ENCODE measurements around the gene GPC2.
A peak's percentile ranks its signal among the peaks of the same experiment; 100 is the strongest.
"Not testable (repeated sequence)": the region's sequence is repeated elsewhere in the genome, so short reads cannot be mapped to it uniquely, and the experiment has no call there.

The GPC2 gene

DNA sequence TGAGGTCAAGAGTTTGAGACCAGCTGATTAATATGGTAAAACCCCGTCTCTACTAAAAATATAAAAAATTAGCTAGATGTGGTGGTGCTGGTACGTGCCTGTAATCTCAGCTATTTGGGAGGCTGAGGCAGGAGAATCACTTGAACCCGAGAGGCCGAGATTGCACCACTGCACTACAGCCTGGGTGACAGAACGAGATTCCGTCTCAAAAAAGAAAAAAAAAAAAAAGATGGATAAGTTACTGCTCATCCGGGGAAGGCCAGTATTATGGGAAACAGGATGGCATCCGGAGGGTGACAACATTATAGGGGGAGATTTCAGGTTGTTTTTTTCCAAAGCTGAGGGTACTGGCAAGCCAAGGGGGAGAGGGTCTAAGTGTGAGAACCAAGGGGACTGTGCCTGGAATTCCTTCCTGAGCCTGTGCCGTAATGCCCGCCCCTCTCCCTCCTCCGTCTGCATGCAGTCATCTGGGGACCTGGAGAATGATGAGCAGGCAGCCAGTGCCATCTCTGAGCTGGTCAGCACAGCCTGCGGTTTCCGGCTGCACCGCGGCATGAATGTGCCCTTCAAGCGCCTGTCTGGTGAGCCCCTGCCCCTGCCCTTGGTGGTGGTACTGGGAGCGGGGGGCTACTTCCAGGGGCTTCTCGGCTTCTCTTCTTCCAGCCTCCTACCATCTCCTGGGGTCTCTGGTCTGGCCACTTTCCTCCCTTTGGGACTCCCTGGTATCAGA is 24.1 kb downstream of the GPC2 start:
- Mint-ChIP-seq H3K27ac (peak overlapping the region; percentile 26), H3K9me3 (no peaks in the 10 kb centered on the region), H3K36me3 (peaks cover 68% of the 10 kb centered on the region), H3K4me3 (no peak overlapping the region), H3K4me1 (peaks cover 60% of the 10 kb centered on the region)
- no peak for DNase-seq (ENCODE audit: low spot score in 2 of 2)
- ATAC-seq = no peak

DNA sequence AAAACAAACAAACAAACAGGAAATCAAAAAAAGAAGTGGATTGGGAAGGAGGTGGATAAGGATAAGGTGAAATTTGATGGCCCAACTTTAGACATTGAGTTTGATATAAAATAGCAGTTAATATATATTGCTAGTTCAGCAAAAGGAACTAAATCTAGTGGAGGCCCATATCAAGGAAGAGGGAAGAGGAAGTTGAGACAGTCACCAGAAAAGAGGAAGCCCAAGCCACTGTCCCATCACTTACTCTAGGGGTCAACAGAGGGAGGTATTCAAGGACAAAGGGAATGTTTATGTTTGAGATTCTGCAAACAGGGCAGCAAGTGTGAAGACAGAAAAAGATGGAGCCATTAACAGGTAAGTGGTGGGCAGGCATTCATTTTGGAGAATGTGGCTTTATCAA is 24.8 kb downstream of the GPC2 start:
- Mint-ChIP-seq H3K36me3 (peaks cover 68% of the 10 kb centered on the region), H3K9me3 (no peaks in the 10 kb centered on the region), H3K4me1 (peaks cover 57% of the 10 kb centered on the region), H3K27ac (peak overlapping the region; percentile 26), H3K4me3 (no peak overlapping the region)
- no peak for DNase-seq (ENCODE audit: low spot score in 2 of 2)
- no peak for ATAC-seq

DNA sequence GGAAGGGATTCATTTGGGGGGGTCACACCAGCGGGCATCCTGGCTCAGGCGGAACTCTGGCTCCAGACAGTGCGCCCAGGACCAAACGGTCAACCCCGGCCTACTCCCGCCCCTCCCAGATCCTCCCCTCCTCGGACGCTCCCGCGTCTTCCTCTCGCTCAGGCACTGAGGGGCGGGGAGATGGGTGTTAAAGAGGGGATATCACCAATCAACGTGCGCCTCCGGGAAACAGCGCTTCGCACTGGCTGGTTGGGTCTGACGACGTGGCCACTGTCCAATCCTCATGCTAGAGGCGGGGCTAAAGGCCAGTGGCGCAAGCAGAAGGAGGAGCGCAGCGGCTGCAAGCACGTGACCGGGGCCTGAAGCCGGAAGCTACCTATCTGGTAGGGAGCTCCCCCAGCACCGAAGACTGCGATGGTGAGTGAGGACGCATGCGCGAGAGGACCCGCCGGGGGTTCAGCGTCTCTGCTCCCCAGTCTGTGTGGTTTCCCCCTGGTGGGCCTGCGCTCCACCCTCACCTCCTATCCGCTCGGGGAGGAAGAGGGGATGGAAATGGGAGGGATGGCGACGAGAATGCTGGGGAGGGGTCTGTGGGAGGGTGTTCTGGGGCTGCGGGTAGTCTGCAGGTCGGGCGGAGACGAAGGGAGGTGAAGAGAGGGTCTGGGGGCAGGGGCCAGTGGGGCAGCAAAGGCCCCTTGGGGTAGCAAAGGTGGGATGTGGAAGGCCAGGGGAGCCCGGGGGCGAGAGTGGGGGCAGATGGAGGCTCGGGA is 28.4 kb downstream of the GPC2 start, which contains the start of gene LAMTOR4:
Gene LAMTOR4 (plus strand): TSS at position 360 of the 770 bp plus-strand sequence. CDS start 55 bp downstream, at position 415.
- H3K4me3 Mint-ChIP-seq = peak within 1 kb of the TSS; percentile 98
- no peaks in the 10 kb centered on the region for H3K9me3 Mint-ChIP-seq
- H3K36me3 Mint-ChIP-seq = peaks cover 46% of the 10 kb centered on the region
- peaks cover 36% of the 10 kb centered on the region for H3K4me1 Mint-ChIP-seq
- DNase-seq (ENCODE audit: low spot score in 2 of 2) (peak; percentile 85 to 98), ATAC-seq (peak; percentile 98)
- H3K27ac Mint-ChIP-seq = peak within 1 kb of the TSS; percentile 98

DNA sequence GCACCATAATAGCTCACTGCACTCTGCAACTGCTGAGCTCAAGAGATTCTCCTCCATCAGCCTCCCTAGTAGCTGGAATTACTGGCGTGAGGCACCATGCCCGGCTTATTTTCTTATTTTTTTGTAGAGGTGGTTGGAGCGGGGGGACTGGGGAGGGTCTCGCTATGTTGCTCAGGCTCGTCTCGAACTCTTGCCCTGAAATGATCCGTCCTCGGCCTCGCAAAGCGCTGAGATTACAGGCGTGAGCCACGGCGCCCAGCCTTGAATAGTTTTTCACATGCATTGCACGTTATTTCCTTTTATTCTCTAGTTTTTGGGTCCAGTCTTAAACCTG is 29.0 kb downstream of the GPC2 start:
- H3K4me1 Mint-ChIP-seq = peaks cover 32% of the 10 kb centered on the region
- peak overlapping the region; percentile 98 for H3K27ac Mint-ChIP-seq
- DNase-seq (ENCODE audit: low spot score in 2 of 2) (no peak), ATAC-seq (no peak)
- H3K36me3 Mint-ChIP-seq = peaks cover 40% of the 10 kb centered on the region
- H3K4me3 Mint-ChIP-seq = peak overlapping the region; percentile 98
- H3K9me3 Mint-ChIP-seq = no peaks in the 10 kb centered on the region

DNA sequence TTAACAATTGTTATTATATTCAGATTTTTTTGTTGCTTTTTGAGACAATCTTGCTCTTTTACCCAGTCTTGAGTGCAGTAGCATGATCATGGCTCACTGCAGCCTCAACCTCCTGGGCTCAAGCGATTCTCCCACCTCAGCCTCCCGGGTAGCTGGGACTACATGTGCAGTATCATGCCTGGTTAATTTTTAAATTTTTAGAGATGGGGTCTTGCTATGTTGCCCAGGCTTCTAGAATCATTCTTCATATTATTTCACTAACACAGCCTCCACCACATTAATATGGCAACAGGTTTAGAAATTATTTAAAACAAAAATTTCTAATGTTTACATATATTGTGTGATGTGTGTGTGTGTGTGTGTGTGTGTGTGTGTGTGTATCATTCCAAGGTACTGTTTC is 29.9 kb downstream of the GPC2 start:
- no peak for ATAC-seq
- Mint-ChIP-seq H3K36me3 (peaks cover 31% of the 10 kb centered on the region), H3K4me3 (no peak overlapping the region), H3K9me3 (no peaks in the 10 kb centered on the region), H3K27ac (no peak overlapping the region), H3K4me1 (peaks cover 24% of the 10 kb centered on the region)
- no peak for DNase-seq (ENCODE audit: low spot score in 2 of 2)

DNA sequence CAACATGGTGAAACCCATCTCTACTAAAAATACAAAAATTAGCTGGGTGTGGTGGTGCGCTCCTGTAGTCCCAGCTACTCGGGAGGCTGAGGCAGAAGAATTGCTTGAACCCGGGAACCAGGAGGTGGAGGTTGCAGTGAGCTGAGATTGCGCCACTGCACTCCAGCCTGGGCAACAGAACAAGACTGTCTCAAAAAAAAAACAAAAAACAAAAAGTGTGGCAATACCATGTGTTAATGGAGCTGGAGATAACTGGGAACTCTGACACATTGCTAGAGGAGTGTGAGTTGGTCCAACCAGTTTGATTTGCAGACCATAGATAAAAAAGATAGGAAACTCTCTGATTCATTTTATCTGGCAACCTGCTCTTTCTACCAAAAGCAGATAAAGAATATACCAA is 30.8 kb downstream of the GPC2 start:
- H3K4me1 Mint-ChIP-seq = peaks cover 24% of the 10 kb centered on the region
- not testable (repeated sequence) for H3K27ac Mint-ChIP-seq, ATAC-seq

DNA sequence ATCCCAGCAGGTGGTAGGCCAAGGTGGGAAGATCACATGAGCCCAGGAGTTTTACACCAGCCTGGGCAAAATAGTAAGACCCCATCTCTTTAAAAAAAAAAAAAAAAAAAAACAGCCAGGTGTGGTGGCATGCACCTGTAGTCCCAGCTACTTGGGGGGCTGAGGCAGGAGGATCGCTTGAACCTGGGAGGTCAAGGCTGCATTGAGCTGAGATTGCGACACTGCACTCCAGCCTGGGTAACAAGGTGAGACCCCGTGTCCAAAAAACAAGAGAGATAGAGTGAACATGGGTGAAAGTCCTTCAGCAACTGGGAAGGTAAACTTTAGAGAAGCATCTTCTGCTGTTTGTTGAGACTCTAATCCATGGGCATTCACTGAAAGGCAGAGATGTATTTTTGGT is 34.7 kb downstream of the GPC2 start:
- Mint-ChIP-seq H3K4me3 (no peak overlapping the region), H3K9me3 (no peaks in the 10 kb centered on the region), H3K36me3 (no peaks in the 10 kb centered on the region), H3K4me1 (peaks cover 8% of the 10 kb centered on the region), H3K27ac (no peak overlapping the region)
- no peak for DNase-seq (ENCODE audit: low spot score in 2 of 2)
- ATAC-seq = no peak

More for the DNA sequence above, 30.8 kb downstream of the GPC2 start:
- not testable (repeated sequence) for H3K4me3 Mint-ChIP-seq; DNase-seq (ENCODE audit: low spot score in 2 of 2); H3K9me3 Mint-ChIP-seq
- H3K36me3 Mint-ChIP-seq = peaks cover 22% of the 10 kb centered on the region

DNA sequence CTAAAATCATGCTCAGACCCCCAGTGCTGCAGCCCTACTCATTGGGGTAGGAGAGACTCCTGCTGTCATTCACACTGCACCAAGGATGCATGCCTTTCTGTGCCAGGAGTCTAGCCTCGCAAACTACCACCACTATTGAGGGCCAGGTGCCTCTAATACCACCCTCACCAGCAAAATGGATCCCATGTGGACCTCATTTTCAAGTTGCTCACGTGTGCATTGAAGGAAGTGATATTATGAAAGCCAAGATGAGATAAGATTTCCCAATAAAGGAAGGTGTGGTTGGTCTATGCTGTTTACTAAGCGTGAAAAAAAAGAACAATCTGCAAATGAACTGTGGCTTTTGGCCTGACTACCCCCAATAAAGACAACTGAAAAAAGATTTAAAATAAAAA is 35.6 kb downstream of the GPC2 start:
- Mint-ChIP-seq H3K36me3 (no peaks in the 10 kb centered on the region), H3K4me1 (peaks cover 8% of the 10 kb centered on the region), H3K27ac (no peak overlapping the region), H3K9me3 (no peaks in the 10 kb centered on the region), H3K4me3 (no peak overlapping the region)
- ATAC-seq (peak; percentile 13), DNase-seq (ENCODE audit: low spot score in 2 of 2) (no peak)

DNA sequence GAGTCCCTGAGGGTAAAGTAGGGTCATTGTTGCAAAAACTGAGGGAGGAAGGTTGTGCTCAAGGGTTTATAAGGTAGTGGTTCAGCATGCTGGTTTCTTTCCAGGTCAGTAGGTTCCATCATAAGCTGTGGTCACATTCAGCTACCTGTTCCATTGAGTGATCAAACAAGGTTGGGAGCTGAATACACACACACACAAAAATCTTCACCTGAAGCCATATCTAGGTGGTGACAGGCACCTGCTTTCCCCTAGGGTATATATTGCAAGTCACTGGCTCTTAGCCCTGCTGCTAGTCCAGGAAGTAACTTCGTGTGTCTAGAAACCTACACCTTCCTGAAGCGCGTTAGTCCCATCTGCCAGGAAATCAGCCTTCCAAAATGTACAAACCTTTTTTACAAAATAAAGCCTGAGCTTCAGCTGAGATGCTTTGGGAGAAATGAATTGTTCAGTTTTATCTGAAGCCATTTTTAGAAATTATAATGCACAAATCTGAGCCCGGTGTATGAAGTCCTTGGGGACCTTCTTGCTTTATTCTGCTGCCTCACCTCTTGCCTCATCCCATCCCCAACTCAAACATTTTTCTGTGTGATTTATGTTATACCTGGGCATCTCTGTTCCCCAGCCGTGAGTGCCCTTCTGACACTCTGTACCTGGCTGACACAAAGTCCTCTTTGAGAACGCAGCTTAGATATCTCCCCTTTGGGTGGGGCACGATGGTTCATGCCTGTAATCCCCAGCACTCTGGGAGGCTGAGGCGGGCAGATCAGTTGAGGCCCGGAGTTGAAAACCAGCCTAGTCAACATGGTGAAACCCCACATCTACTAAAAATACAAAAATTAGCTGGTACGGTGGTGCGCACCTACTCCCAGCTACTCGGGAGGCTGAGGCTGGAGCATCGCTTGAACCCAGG is 39.1 kb downstream of the GPC2 start:
- no peak overlapping the region for H3K4me3 Mint-ChIP-seq
- H3K27ac Mint-ChIP-seq = no peak overlapping the region
- ATAC-seq = no peak
- DNase-seq (ENCODE audit: low spot score in 2 of 2) = no peak
- no peaks in the 10 kb centered on the region for H3K36me3 Mint-ChIP-seq
- H3K4me1 Mint-ChIP-seq = peaks cover 8% of the 10 kb centered on the region
- no peaks in the 10 kb centered on the region for H3K9me3 Mint-ChIP-seq

DNA sequence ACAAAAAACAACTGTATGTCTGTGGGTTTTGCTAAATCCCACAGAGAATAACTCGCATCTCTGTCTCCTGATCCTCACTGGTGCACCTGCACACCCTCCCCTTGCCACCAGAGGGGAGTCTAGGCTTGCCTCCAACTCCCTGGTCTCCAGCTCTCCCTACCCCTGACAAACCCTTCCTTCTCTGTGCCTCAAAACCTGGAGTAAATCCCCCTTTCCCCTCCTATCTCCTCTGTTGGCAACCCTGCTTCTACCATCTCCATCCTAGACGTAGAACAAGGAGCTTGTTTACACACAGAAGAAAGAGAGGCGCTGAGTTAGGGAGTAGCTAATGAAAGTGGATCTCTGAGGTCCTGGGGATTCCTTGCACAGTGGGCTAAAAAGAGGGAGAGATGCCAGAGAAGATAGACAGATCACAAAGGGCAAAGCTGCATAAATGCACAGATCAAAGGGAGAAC is 44.5 kb downstream of the GPC2 start:
- H3K9me3 Mint-ChIP-seq = no peaks in the 10 kb centered on the region
- peaks cover 18% of the 10 kb centered on the region for H3K4me1 Mint-ChIP-seq
- H3K27ac Mint-ChIP-seq = no peak overlapping the region

DNA sequence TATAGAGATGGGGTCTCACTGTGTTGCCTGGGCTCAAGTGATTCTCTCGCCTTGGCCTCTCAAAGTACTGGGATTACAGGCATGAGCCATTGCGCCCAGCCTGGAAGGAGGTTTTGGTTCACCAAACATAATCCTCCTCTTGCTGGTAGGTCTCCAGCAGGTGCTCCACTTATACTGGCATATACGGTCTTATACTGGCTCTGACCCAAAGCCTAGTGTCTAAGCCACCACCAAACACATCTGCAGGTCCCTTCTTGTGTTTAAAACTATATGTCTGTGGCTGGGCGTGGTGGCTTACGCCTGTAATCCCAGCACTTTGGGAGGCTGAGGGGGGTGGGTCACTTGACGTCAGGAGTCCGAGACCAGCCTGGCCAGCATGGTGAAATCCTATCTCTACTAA is 45.1 kb downstream of the GPC2 start:
- Mint-ChIP-seq H3K4me1 (peaks cover 18% of the 10 kb centered on the region), H3K27ac (no peak overlapping the region), H3K9me3 (no peaks in the 10 kb centered on the region), H3K36me3 (peaks cover 8% of the 10 kb centered on the region), H3K4me3 (peak overlapping the region; percentile 58)
- DNase-seq (ENCODE audit: low spot score in 2 of 2) (no peak), ATAC-seq (no peak)

More for the DNA sequence above, 44.5 kb downstream of the GPC2 start:
- ATAC-seq (peak; percentile 86), DNase-seq (ENCODE audit: low spot score in 2 of 2) (peak in 1 of 2 donors; percentile 73)
- H3K36me3 Mint-ChIP-seq = peaks cover 6% of the 10 kb centered on the region
- H3K4me3 Mint-ChIP-seq = no peak overlapping the region

DNA sequence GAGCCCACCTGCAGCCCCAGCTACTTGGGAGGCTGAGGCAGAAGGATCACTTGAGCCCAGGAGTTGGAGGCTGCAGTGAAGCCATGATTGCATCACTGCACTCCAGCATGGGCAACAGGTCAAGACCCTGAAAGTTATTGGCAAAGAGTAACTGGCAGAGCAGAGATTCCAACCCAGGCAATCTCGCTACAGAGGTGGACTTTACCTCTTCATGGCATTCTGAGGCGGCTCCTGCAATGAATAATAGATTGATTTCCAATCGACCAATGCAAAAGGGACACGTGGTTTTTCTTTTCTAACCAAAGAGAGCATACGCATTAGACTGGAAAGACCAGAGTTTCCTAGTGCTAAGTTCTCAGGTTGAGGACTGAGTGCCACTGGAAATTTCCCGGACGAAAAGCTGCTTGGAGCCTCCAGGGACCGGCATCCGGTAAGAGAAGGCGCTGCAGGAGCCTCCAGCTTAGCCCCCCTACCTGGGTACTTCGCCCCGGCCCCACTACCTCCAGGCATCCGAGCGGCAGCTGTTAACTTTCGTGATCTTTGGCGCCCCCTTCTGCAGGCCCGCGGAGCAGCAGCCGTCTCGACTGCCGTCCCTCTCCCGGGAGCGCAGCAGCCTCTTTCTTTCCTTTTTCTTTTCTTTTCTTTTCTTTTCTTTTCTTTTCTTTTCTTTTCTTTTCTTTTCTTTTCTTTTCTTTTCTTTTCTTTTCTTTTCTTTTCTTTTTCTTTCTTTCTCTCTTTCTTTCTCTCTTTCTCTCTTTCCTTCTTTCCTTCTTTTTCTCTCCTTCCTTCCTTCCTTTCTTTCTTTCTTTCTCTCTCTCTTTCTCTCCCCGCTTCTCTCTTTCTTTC is 46.4 kb downstream of the GPC2 start:
- DNase-seq (ENCODE audit: low spot score in 2 of 2) (peak; percentile 93 to 96), ATAC-seq (peak; percentile 23)
- H3K27ac Mint-ChIP-seq = no peak overlapping the region
- H3K4me3 Mint-ChIP-seq = peak overlapping the region; percentile 58
- peaks cover 21% of the 10 kb centered on the region for H3K36me3 Mint-ChIP-seq
- H3K9me3 Mint-ChIP-seq = no peaks in the 10 kb centered on the region
- H3K4me1 Mint-ChIP-seq = peaks cover 18% of the 10 kb centered on the region

DNA sequence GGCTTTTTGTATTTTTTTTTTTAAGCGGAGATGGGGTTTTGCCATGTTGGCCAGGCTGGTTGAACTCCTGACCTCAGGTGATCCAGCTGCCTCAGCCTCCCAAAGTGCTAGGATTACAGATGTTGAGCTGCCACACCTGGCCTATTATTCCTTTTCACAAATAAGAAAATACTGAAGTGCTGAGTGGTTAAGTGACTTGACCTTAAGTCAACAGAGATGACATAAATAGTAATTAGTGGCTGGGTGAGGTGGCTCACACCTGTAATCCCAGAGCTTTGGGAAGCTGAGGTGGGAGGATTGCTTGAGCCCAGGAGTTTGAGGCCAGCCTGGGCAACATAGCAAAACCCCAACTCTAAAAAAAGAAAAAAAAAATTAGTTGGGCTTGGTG is 47.0 kb downstream of the GPC2 start:
- peaks cover 23% of the 10 kb centered on the region for H3K36me3 Mint-ChIP-seq
- H3K4me3 Mint-ChIP-seq; DNase-seq (ENCODE audit: low spot score in 2 of 2): not testable (repeated sequence)

DNA sequence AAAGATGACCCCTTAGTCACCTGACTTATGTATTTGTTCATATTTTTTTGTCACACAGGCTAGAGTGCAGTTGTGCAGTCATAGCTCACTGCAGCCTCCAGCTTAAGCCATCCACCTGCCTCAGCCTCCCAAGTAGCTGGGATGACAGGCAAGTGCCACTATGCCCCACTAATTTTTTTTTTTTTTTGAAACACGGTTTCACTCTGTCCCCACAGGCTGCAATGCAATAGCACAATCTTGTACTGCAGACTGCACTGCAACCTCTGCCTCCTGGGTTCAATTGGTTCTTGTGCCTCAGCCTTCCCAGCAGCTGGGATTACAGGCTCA is 48.6 kb downstream of the GPC2 start:
- DNase-seq (ENCODE audit: low spot score in 2 of 2) (no peak), ATAC-seq (no peak)
- Mint-ChIP-seq H3K4me1 (peaks cover 26% of the 10 kb centered on the region), H3K36me3 (peaks cover 23% of the 10 kb centered on the region), H3K9me3 (no peaks in the 10 kb centered on the region), H3K27ac (no peak overlapping the region), H3K4me3 (peak overlapping the region; percentile 95)

More for the DNA sequence above, 47.0 kb downstream of the GPC2 start:
- H3K27ac Mint-ChIP-seq, ATAC-seq, H3K9me3 Mint-ChIP-seq: not testable (repeated sequence)
- peaks cover 18% of the 10 kb centered on the region for H3K4me1 Mint-ChIP-seq
